Transverse colon (tissue), 3 donors: ENCODE data around the gene MACROH2A1.

ENCODE experiments used
- CTCF ChIP-seq, 5 experiments: fragments of 200-600 bp in 3 of 5; fragments of 450-650 bp in 2 of 5; sonication (generic) in 3 of 5; IDR thresholded peaks; 1 replicate in 2 of 5; 2 replicates in 3 of 5; pipeline ENCODE4 v1.5.1; 2016 to 2017; ENCODE audit warnings: antibody characterized with exemption in 5 of 5, inconsistent platforms in 3 of 5, mild to moderate bottlenecking in 2 of 5, moderate library complexity in 1 of 5
- POLR2A ChIP-seq: fragments of 450-650 bp; IDR thresholded peaks from one replicate; pipeline ENCODE4 v1.6.1; 2016; ENCODE audit warnings: antibody characterized with exemption, mild to moderate bottlenecking, moderate library complexity

- TF ChIP-seq POLR2A (no peak), CTCF (IDR thresholded peaks at IDR 0.05) (no peak)
These were observed 47.2 kb upstream of the MACROH2A1 start for GRCh38 chr5:135446206-135446605.
